H9 (cell line): ENCODE measurements around the gene HOXC11. TPM values are rescaled to one million over a fixed set of nuclear protein-coding genes. Genes with fewer than 3 reads are reported as not detected.

Experiments used
- DNase-seq: peaks from one replicate; pipeline ENCODE4 v3.0.0-alpha.2; 2017
- H2AFZ ChIP-seq: one replicate; pipeline ENCODE4 v1.6.1; 2013; ENCODE audit warnings: mild to moderate bottlenecking, low read length, control low read depth, moderate library complexity
- H2AK5ac ChIP-seq: 2 replicates; pipeline ENCODE4 v1.6.1; 2013; ENCODE audit warnings: low read length, control low read depth, mixed read lengths; ENCODE audit not compliant: insufficient read length
- H2BK120ac ChIP-seq: one replicate; pipeline ENCODE4 v1.6.1; 2013; ENCODE audit warnings: low read depth, mild to moderate bottlenecking, low read length, control low read depth, inconsistent platforms; ENCODE audit not compliant: poor library complexity, severe bottlenecking
- H2BK12ac ChIP-seq: 2 replicates; pipeline ENCODE4 v1.6.1; 2013; ENCODE audit warnings: low read length, control low read depth, mixed read lengths, low read depth; ENCODE audit not compliant: insufficient read length
- H2BK15ac ChIP-seq: 2 replicates; pipeline ENCODE4 v1.6.1; 2013; ENCODE audit warnings: low read depth, low read length, control low read depth
- H2BK20ac ChIP-seq: one replicate; pipeline ENCODE4 v1.6.1; 2013; ENCODE audit warnings: low read depth, mild to moderate bottlenecking, low read length, control low read depth, inconsistent platforms; ENCODE audit not compliant: poor library complexity, severe bottlenecking
- H2BK5ac ChIP-seq: 2 replicates; pipeline ENCODE4 v1.6.1; 2013; ENCODE audit warnings: low read length, control low read depth, mixed read lengths; ENCODE audit not compliant: insufficient read length
- H3K14ac ChIP-seq: 2 replicates; pipeline ENCODE4 v1.6.1; 2013; ENCODE audit warnings: low read length, control low read depth; ENCODE audit not compliant: insufficient read depth
- H3K18ac ChIP-seq: 2 replicates; pipeline ENCODE4 v1.6.1; 2013; ENCODE audit warnings: low read depth, mild to moderate bottlenecking, mixed read lengths, low read length, control low read depth; ENCODE audit not compliant: insufficient read length
- H3K23ac ChIP-seq: 2 replicates; pipeline ENCODE4 v1.6.1; 2013; ENCODE audit warnings: low read length, control low read depth, mixed read lengths, low read depth; ENCODE audit not compliant: insufficient read length
- H3K23me2 ChIP-seq: 2 replicates; pipeline ENCODE4 v1.6.1; 2013; ENCODE audit warnings: low read depth, mild to moderate bottlenecking, mixed read lengths, low read length, control low read depth; ENCODE audit not compliant: insufficient read length, poor library complexity, severe bottlenecking
- H3K27ac ChIP-seq: 2 replicates; pipeline ENCODE4 v1.5.1; 2013; ENCODE audit warnings: low read length, control low read depth, mixed read lengths, low read depth; ENCODE audit not compliant: insufficient read length
- H3K27me3 ChIP-seq: 2 replicates; pipeline ENCODE4 v1.6.1; 2013; ENCODE audit warnings: low read length, control low read depth, inconsistent platforms; ENCODE audit not compliant: insufficient read depth
- H3K4ac ChIP-seq: 2 replicates; pipeline ENCODE4 v1.6.1; 2013; ENCODE audit warnings: low read depth, mild to moderate bottlenecking, control low read depth, inconsistent platforms, low read length, moderate library complexity
- H3K4me1 ChIP-seq: 2 replicates; pipeline ENCODE4 v1.6.1; 2013; ENCODE audit warnings: low read length, control low read depth, inconsistent platforms; ENCODE audit not compliant: insufficient read depth
- H3K4me2 ChIP-seq: 2 replicates; pipeline ENCODE4 v1.6.1; 2013; ENCODE audit warnings: low read length, control low read depth, mixed read lengths; ENCODE audit not compliant: insufficient read length, insufficient read depth
- H3K56ac ChIP-seq: 2 replicates; pipeline ENCODE4 v1.6.1; 2013; ENCODE audit warnings: low read depth, mild to moderate bottlenecking, mixed read lengths, low read length, control low read depth; ENCODE audit not compliant: insufficient read length
- H3K79me1 ChIP-seq: 2 replicates; pipeline ENCODE4 v1.6.1; 2013; ENCODE audit warnings: low read depth, mild to moderate bottlenecking, moderate library complexity, low read length, control low read depth, inconsistent platforms; ENCODE audit not compliant: insufficient read depth, poor library complexity, severe bottlenecking
- H3K79me2 ChIP-seq: 2 replicates; pipeline ENCODE4 v1.6.1; 2013; ENCODE audit warnings: low read length, control low read depth, inconsistent platforms; ENCODE audit not compliant: insufficient read depth
- H3K9ac ChIP-seq: 2 replicates; pipeline ENCODE4 v1.6.1; 2013; ENCODE audit warnings: low read length, control low read depth, mixed read lengths; ENCODE audit not compliant: insufficient read length; ENCODE audit errors: extremely low read depth
- H3K9me3 ChIP-seq: one replicate; pipeline ENCODE4 v1.6.1; 2013; ENCODE audit warnings: low read depth, low read length, inconsistent platforms; ENCODE audit not compliant: control insufficient read depth
- H3T11ph ChIP-seq: one replicate; pipeline ENCODE4 v1.6.1; 2013; ENCODE audit warnings: mild to moderate bottlenecking, low read length, control low read depth, inconsistent platforms
- H4K20me1 ChIP-seq: one replicate; pipeline ENCODE4 v1.6.1; 2013; ENCODE audit not compliant: control insufficient read depth, insufficient read length, insufficient read depth
- H4K5ac ChIP-seq: 2 replicates; pipeline ENCODE4 v1.6.1; 2013; ENCODE audit warnings: low read depth, mild to moderate bottlenecking, mixed read lengths, low read length, control low read depth; ENCODE audit not compliant: insufficient read length
- H4K8ac ChIP-seq: replicated peaks from 2 replicates; pipeline ENCODE4 v1.6.1; 2013; ENCODE audit warnings: low read length, control low read depth, mixed read lengths, low read depth; ENCODE audit not compliant: insufficient read length
- H4K91ac ChIP-seq: 2 replicates; pipeline ENCODE4 v1.6.1; 2013; ENCODE audit warnings: low read depth, mild to moderate bottlenecking, moderate library complexity, mixed read lengths, low read length, control low read depth; ENCODE audit not compliant: insufficient read length
- H3K27ac Mint-ChIP-seq, 3 experiments: 2 replicates in 2 of 3; 3 replicates in 1 of 3; pipeline ENCODE4 v1.8.0; 2020 to 2021; ENCODE audit warnings: mixed read lengths in 3 of 3, mild to moderate bottlenecking in 1 of 3, moderate library complexity in 1 of 3
- H3K27me3 Mint-ChIP-seq: 2 replicates; pipeline ENCODE4 v1.8.0; 2021; ENCODE audit warnings: low read depth, mild to moderate bottlenecking, moderate library complexity, mixed read lengths
- H3K36me3 Mint-ChIP-seq, 3 experiments: 2 replicates in 2 of 3; 3 replicates in 1 of 3; pipeline ENCODE4 v1.8.0; 2020 to 2021; ENCODE audit warnings: low read depth in 3 of 3, mixed read lengths in 3 of 3; ENCODE audit not compliant: insufficient read depth in 1 of 3
- H3K4me1 Mint-ChIP-seq, 2 experiments: 2 replicates each; pipeline ENCODE4 v1.8.0; 2020; ENCODE audit warnings: mixed read lengths in 2 of 2
- H3K4me3 Mint-ChIP-seq, 2 experiments: 2 replicates in 1 of 2; 3 replicates in 1 of 2; pipeline ENCODE4 v1.8.0; 2020 to 2021; ENCODE audit warnings: mild to moderate bottlenecking in 2 of 2, mixed read lengths in 2 of 2, moderate library complexity in 1 of 2
- H3K9me3 Mint-ChIP-seq, 2 experiments: 2 replicates in 1 of 2; 3 replicates in 1 of 2; pipeline ENCODE4 v1.8.0; 2020; ENCODE audit warnings: mild to moderate bottlenecking in 2 of 2, mixed read lengths in 2 of 2, moderate library complexity in 1 of 2
- CTCF ChIP-seq: fragments of 200-600 bp; sonication (generic); conservative IDR thresholded peaks from 3 replicates; pipeline ENCODE4 v1.8.0; 2021; ENCODE audit warnings: antibody characterized with exemption, mild to moderate bottlenecking
- WGBS: extraction: QIAGEN DNeasy Blood & Tissue Kit; methylation state at CpG from one replicate; pipeline ENCODE4 v1.1.7; 2013; ENCODE audit warnings: missing lambda C conversion rate, low lambda C conversion rate, mixed read lengths; ENCODE audit not compliant: insufficient read length; ENCODE audit errors: extremely low coverage; 5-methylcytosine and 5-hydroxymethylcytosine counted together
- total RNA-seq: library from RNA; stranded (reverse); gene quantifications from 2 replicates; pipeline ENCODE4 v1.2.1, GENCODE V29; 2021

The HOXC11 gene
- total RNA-seq, 1 experiment from 2014 or later: not detected

DNA sequence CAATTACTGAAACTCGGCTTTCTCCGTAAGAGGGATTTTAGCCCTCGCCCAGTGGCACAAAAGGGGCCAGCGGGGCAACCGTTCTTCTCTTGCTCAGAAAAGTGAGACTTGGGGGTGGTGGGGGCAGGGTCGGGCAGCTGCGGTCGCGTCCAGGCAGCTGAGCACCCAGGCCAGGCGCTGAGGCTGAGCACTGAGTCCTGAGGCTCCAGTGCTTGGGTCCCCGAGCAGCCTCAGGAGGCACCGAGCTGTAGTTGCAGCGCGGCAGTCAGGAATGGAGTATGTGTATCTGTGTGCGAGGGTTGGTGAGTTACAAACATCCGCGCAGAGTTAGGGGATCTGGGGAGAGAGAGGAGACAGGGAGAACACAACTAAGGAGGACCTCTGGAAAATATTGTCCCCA lies 51.2 kb downstream of the HOXC11 start:
- Histone ChIP-seq H4K20me1 (no peaks in the 10 kb centered on the region), H3K4me1 (no peaks in the 10 kb centered on the region), H3K23me2 (no peaks in the 10 kb centered on the region), H3K4ac (no peak overlapping the region), H4K91ac (no peak overlapping the region), H3K79me2 (no peaks in the 10 kb centered on the region), H2BK20ac (no peak overlapping the region), H3K14ac (no peak overlapping the region), H2BK5ac (no peak overlapping the region), H3K79me1 (no peaks in the 10 kb centered on the region), H2BK15ac (no peak overlapping the region), H4K8ac (no peak overlapping the region), H3K9ac (no peak overlapping the region), H3K56ac (no peak overlapping the region), H3K4me2 (no peak overlapping the region), H2BK120ac (no peak overlapping the region), H2AK5ac (no peak overlapping the region), H3K27ac (no peak overlapping the region), H3K18ac (no peak overlapping the region), H3T11ph (no peak overlapping the region), H2AFZ (no peak overlapping the region), H3K23ac (no peak overlapping the region), H4K5ac (no peak overlapping the region), H3K27me3 (peaks cover 100% of the 10 kb centered on the region), H3K9me3 (no peaks in the 10 kb centered on the region), H2BK12ac (no peak overlapping the region)
- no CpG with 5 or more reads among the region's 17 CpGs for WGBS
- Mint-ChIP-seq H3K27ac (no peak overlapping the region), H3K4me1 (peaks cover 7 to 18% of the 10 kb centered on the region in 2 experiments), H3K4me3 (no peak overlapping the region), H3K27me3 (peaks cover 100% of the 10 kb centered on the region), H3K9me3 (peaks cover 2 to 5% of the 10 kb centered on the region in 2 experiments; a peak in 4 of 5 replicates), H3K36me3 (no peaks in the 10 kb centered on the region)
- no peak for TF ChIP-seq CTCF
- DNase-seq: no peak
